Transverse colon (tissue), 4 donors: ENCODE measurements around the gene KLHL29.

Experiments used
- CTCF ChIP-seq, 5 experiments: fragments of 200-600 bp in 3 of 5; fragments of 450-650 bp in 2 of 5; sonication (generic) in 3 of 5; IDR thresholded peaks; 1 replicate in 2 of 5; 2 replicates in 3 of 5; pipeline ENCODE4 v1.5.1; 2016 to 2017; ENCODE audit warnings: antibody characterized with exemption in 5 of 5, inconsistent platforms in 3 of 5, mild to moderate bottlenecking in 2 of 5, moderate library complexity in 1 of 5
- POLR2A ChIP-seq: fragments of 450-650 bp; IDR thresholded peaks from one replicate; pipeline ENCODE4 v1.6.1; 2016; ENCODE audit warnings: antibody characterized with exemption, mild to moderate bottlenecking, moderate library complexity
- POLR2AphosphoS5 ChIP-seq, 3 donors: sonication (generic); formaldehyde crosslinking; IDR thresholded peaks; one replicate each; pipeline ENCODE4 v1.6.1; 2016; ENCODE audit warnings: antibody characterized with exemption in 3 of 3

GRCh38 chr2:23661276-23662050, 276.5 kb downstream of the KLHL29 start:
- TF ChIP-seq POLR2A (no peak), CTCF (IDR thresholded peaks at IDR 0.05) (no peak), POLR2AphosphoS5 (IDR thresholded peaks at IDR 0.05) (no peak)
